Panc1 (cell line): Measurements from ENCODE around the gene LPCAT4.

ENCODE experiments used
- CTCF ChIP-seq: fragments of 450-650 bp; IDR thresholded peaks from 2 replicates; pipeline ENCODE4 v1.5.1; 2017; ENCODE audit warnings: mild to moderate bottlenecking
- POLR2AphosphoS5 ChIP-seq: IDR thresholded peaks from 2 replicates; pipeline ENCODE4 v1.6.1; 2012; ENCODE audit warnings: mild to moderate bottlenecking, low read depth, low read length, moderate library complexity
- REST ChIP-seq, 2 experiments: IDR thresholded peaks; 2 replicates each; pipeline ENCODE4 v1.6.1; 2011 to 2012; ENCODE audit warnings: low read depth in 2 of 2, control low read depth in 1 of 2, low read length in 1 of 2, mild to moderate bottlenecking in 1 of 2, moderate library complexity in 1 of 2; ENCODE audit not compliant: insufficient read depth in 1 of 2
- SIN3A ChIP-seq: IDR thresholded peaks from 2 replicates; pipeline ENCODE4 v1.6.1; 2012; ENCODE audit warnings: low read depth, mild to moderate bottlenecking, low read length, moderate library complexity, borderline replicate concordance; ENCODE audit not compliant: insufficient read depth
- TCF7L2 ChIP-seq: IDR thresholded peaks from 2 replicates; pipeline ENCODE4 v1.6.1; 2011; ENCODE audit warnings: mild to moderate bottlenecking, low read depth, low read length, inconsistent platforms

GRCh38 chr15:34365091-34365825 lies 1.7 kb downstream of the LPCAT4 start:
- no peak for TF ChIP-seq REST (IDR thresholded peaks at IDR 0.05; ENCODE audit: insufficient read depth in 1 of 2, low read depth in 2 of 2, low read length in 1 of 2)
- no peak for TF ChIP-seq CTCF
- TF ChIP-seq TCF7L2, result no peak
- no peak for TF ChIP-seq SIN3A
- TF ChIP-seq POLR2AphosphoS5, result no peak
